ENCODE measurements around the gene PREB. TPM values are rescaled to one million over a fixed set of nuclear protein-coding genes. Genes with fewer than 3 reads are reported as not detected.

Gene PREB
- total RNA-seq, 2 experiments from 2014 or later = 12.3 to 12.6 TPM

- DNase-seq (no peak), ATAC-seq (ENCODE audit: poor library complexity) (no peak)
- no peaks in the 10 kb centered on the region for H3K9me3 Mint-ChIP-seq
- H3K27ac Mint-ChIP-seq = no peak overlapping the region
- no peaks in the 10 kb centered on the region for H3K27me3 Mint-ChIP-seq
- intact Hi-C loops (cut with DNase I, micrococcal nuclease) = no loop called here
- no peak overlapping the region for H3K4me3 Mint-ChIP-seq
- H3K27me3 ChIP-seq (ENCODE audit: control insufficient read depth in 1 of 2, insufficient read depth in 2 of 2, low read length in 2 of 2) = no peaks in the 10 kb centered on the region
- CTCF ChIA-PET = no interaction called here
- no peak for TF ChIP-seq CTCF (IDR thresholded peaks at IDR 0.05)
- H3K4me3 ChIP-seq (ENCODE audit: low read length) = no peak overlapping the region
- POLR2A ChIA-PET = interaction anchor here (2.0 to 10.2 kb wide), 5 partner anchors 8 to 129 kb away, joined by 5 to 161 read pairs (median 11); partner anchors contain the start of genes ABHD1, AGBL5, ATRAID and OST4
- H3K36me3 Mint-ChIP-seq (ENCODE audit: low read depth) = no peaks in the 10 kb centered on the region
- no peaks in the 10 kb centered on the region for H3K36me3 ChIP-seq (ENCODE audit: insufficient read depth, low read length)
- H3K4me1 ChIP-seq (ENCODE audit: insufficient read depth, low read length) = peaks cover 49% of the 10 kb centered on the region
- no peaks in the 10 kb centered on the region for H3K9me3 ChIP-seq (ENCODE audit: control insufficient read depth in 1 of 2, insufficient read depth in 1 of 2, low read length in 2 of 2)
- no peak overlapping the region for H3K27ac ChIP-seq (ENCODE audit: low read depth in 1 of 2, low read length in 2 of 2)
- peaks cover 34% of the 10 kb centered on the region for H3K4me1 Mint-ChIP-seq (ENCODE audit: low read depth)
Measured at GRCh38 chr2:27082773-27083409, 51.5 kb downstream of the PREB start.

GRCh38 chr2:27081984-27082772, 52.3 kb downstream of the PREB start:
- no peaks in the 10 kb centered on the region for H3K9me3 ChIP-seq (ENCODE audit: control insufficient read depth in 1 of 2, insufficient read depth in 1 of 2, low read length in 2 of 2)
- H3K4me3 ChIP-seq (ENCODE audit: low read length) = no peak overlapping the region
- peaks cover 33% of the 10 kb centered on the region for H3K4me1 Mint-ChIP-seq (ENCODE audit: low read depth)
- ChIA-PET CTCF (interaction anchor here (0.9 to 1.4 kb wide), 3 partner anchors 11 to 42 kb away, joined by 3 to 9 read pairs (median 5); partner anchors contain the start of genes ABHD1 and OST4), POLR2A (interaction anchor here (2.0 to 10.2 kb wide), 5 partner anchors 9 to 129 kb away, joined by 5 to 161 read pairs (median 11); partner anchors contain the start of genes ABHD1, AGBL5, ATRAID and OST4)
- no peaks in the 10 kb centered on the region for H3K27me3 ChIP-seq (ENCODE audit: control insufficient read depth in 1 of 2, insufficient read depth in 2 of 2, low read length in 2 of 2)
- no peaks in the 10 kb centered on the region for H3K36me3 Mint-ChIP-seq (ENCODE audit: low read depth)
- no peak overlapping the region for H3K4me3 Mint-ChIP-seq
- H3K27me3 Mint-ChIP-seq = no peaks in the 10 kb centered on the region
- intact Hi-C loops (cut with DNase I, micrococcal nuclease) = loop anchor here (2.0 kb wide), 3 partner anchors 31 to 131 kb away; partner anchors contain the start of genes AGBL5 (in 1 of the 2), ATRAID (in 1 of the 2), SLC5A6 (in 1 of the 2) and TMEM214 (in 1 of the 2)
- TF ChIP-seq CTCF (IDR thresholded peaks at IDR 0.05) = no peak
- H3K9me3 Mint-ChIP-seq = no peaks in the 10 kb centered on the region
- ATAC-seq (ENCODE audit: poor library complexity) (no peak), DNase-seq (no peak)
- peaks cover 45% of the 10 kb centered on the region for H3K4me1 ChIP-seq (ENCODE audit: insufficient read depth, low read length)
- peak overlapping the region; percentile 60 to 75 for H3K27ac ChIP-seq (ENCODE audit: low read depth in 1 of 2, low read length in 2 of 2)
- H3K36me3 ChIP-seq (ENCODE audit: insufficient read depth, low read length) = no peaks in the 10 kb centered on the region
- H3K27ac Mint-ChIP-seq = peak overlapping the region; percentile 88

Other genes with a start within 250 kb of the PREB start
- 1 to 10 TPM; 3.4 to 4.5 TPM for gene MAPRE3, start 164.0 kb downstream of the PREB start, total RNA-seq
- 10 to 100 TPM; 22.0 to 24.6 TPM for gene TMEM214, start 101.7 kb downstream of the PREB start, total RNA-seq
- gene AGBL5, start 83.0 kb downstream of the PREB start, total RNA-seq = 10 to 100 TPM; 10.8 to 11.6 TPM
- gene OST4, start 63.0 kb downstream of the PREB start, total RNA-seq = 100 to 1,000 TPM; 232 to 254 TPM
- gene EMILIN1, start 56.0 kb downstream of the PREB start, total RNA-seq = under 1 TPM; 0.14 to 0.25 TPM
- 1 to 10 TPM; 4.7 TPM for gene KHK, start 47.9 kb downstream of the PREB start, total RNA-seq
- gene CGREF1, start 15.5 kb downstream of the PREB start, total RNA-seq = not detected
- 1 to 10 TPM; 1.0 to 1.3 TPM for gene ABHD1, start 10.8 kb downstream of the PREB start, total RNA-seq
- not detected for gene PRR30, start 4.8 kb upstream of the PREB start, total RNA-seq
- gene TCF23, start 14.4 kb upstream of the PREB start, total RNA-seq = not detected
- gene ATRAID, start 77.4 kb upstream of the PREB start, total RNA-seq = 10 to 100 TPM; 79.1 to 82.5 TPM
- 100 to 1,000 TPM; 196 to 207 TPM for gene SLC5A6, start 77.6 kb upstream of the PREB start, total RNA-seq
- 10 to 100 TPM; 20.0 to 20.3 TPM for gene CAD, start 82.7 kb upstream of the PREB start, total RNA-seq
- not detected for gene SLC30A3, start 128.4 kb upstream of the PREB start, total RNA-seq
- gene DNAJC5G, start 140.8 kb upstream of the PREB start, total RNA-seq = not detected
- gene TRIM54, start 147.8 kb upstream of the PREB start, total RNA-seq = not detected
- 1 to 10 TPM; 1.8 to 2.3 TPM for gene UCN, start 173.8 kb upstream of the PREB start, total RNA-seq
- 10 to 100 TPM; 29.3 to 31.0 TPM for gene MPV17, start 188.5 kb upstream of the PREB start, total RNA-seq
- gene GTF3C2, start 222.1 kb upstream of the PREB start, total RNA-seq = 10 to 100 TPM; 54.6 to 56.8 TPM
- 10 to 100 TPM; 33.2 to 34.0 TPM for gene EIF2B4, start 235.7 kb upstream of the PREB start, total RNA-seq
- gene SNX17, start 236.0 kb upstream of the PREB start, total RNA-seq = 10 to 100 TPM; 66.3 to 67.9 TPM
- 10 to 100 TPM; 22.8 to 22.9 TPM for gene ZNF513, start 246.1 kb upstream of the PREB start, total RNA-seq